GM04504 (cell line): ENCODE measurements around the gene FAM120B.

ENCODE experiments used
- DNase-seq: peaks from one replicate; pipeline ENCODE4 v3.0.0-alpha.2; 2012; ENCODE audit warnings: low read depth

The FAM120B gene

GRCh38 chr6:170357812-170358211 is 51.3 kb downstream of the FAM120B start:
- DNase-seq = no peak

GRCh38 chr6:170358496-170358895 is 51.9 kb downstream of the FAM120B start:
- DNase-seq = no peak

DNA sequence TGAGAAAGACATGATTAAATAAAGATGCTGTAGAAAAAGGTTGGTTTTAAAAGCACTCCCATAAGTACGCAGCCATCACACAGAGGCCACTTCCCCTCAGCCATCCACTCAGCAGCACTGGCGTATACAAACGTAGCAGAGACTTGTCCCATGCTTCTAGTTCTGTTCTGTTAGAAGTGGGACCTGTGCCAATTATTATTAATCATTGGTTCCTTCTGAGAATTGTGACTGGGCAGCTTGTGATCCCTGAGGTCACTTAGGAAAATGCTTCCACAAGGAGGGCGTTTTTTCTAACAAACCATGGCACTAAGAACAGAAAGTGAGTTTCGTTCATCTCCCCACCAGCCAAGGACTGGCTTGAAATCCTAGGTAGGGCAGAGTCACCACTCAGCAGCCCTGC is 53.9 kb downstream of the FAM120B start:
- no peak for DNase-seq

DNA sequence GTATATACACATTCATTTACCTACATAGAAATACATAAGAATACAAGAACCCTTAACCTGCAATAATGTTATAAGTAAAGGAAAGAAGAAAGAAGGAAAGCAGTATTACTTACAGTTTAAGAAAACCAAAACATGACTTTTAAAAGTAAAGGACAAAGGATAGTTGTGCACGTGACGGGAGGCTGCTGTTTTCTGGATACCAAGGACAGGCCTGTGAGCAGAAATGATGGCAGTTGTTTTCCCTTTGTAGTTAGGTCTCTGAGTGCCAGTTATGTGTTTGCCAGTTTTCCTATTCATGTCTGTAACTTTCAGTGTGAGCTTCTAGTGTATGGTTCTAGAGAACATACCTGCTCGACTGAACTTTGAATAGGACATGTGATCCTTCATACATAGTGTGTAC is 54.8 kb downstream of the FAM120B start:
- no peak for DNase-seq

- DNase-seq = no peak
Measured at GRCh38 chr6:170362121-170362520, 55.6 kb downstream of the FAM120B start.

GRCh38 chr6:170363255-170363654 is 56.7 kb downstream of the FAM120B start:
- no peak for DNase-seq

GRCh38 chr6:170365121-170365520 is 58.6 kb downstream of the FAM120B start:
- DNase-seq = no peak

DNA sequence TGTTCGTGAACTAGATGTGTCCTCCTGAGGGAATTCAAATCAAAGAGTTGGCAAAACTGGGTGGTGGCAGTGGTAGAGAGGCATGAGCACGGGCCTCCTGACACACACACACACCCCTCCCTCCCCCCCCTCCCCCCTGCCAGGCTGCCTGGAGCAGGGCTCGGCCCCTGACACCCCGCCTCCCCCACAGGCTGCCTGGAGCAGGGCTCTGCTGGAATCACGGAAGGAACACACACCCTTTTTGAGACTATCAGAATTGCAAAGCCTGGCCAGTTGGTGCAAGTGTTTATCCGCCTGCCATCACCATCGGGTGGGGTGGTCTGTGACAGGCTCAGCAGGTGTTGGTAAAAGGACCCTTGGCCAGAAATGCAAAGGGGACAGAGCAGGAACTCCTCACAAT is 59.0 kb downstream of the FAM120B start:
- no peak for DNase-seq

- DNase-seq = no peak
Measured at GRCh38 chr6:170366248-170366960, 59.8 kb downstream of the FAM120B start.

DNA sequence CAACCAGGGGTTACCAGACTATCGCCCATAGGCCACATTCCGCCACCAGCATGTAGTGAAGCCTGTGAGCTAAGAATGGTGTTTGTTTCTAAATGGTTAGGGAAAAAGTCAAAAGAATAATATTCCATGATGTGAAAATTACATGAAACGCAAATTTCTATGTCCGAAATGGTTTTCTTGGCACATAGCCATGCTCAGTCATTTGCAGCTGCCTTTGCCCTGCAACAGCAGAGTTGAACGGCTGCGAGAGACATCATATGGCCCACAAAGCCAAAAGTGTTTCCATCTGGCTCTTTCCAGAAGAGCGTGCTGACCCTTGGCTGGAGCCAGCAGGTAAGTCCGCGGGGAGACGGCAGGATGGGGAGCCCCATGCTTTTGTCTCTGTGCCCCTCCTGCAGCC is 60.7 kb downstream of the FAM120B start:
- DNase-seq = no peak

DNA sequence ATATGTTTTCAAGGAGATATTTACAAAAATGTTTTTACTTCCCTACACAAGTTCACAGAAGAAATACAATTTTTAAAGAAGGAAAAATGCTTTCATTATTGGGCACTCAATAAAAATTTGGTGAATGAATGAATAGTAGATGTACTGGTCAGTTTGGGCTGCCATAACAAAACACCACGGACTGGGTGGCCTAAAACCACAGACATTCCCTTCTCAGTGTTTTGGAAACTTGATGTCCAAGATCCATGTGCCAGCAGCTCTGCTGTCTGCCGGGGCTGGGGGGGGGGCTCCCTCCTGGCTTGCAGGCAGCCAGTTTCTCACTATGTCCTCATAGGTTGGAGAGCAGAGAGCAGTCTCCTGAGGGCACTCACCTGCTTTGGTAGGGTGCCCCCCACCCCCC is 62.0 kb downstream of the FAM120B start:
- no peak for DNase-seq

GRCh38 chr6:170369403-170369802 is 62.8 kb downstream of the FAM120B start:
- no peak for DNase-seq

GRCh38 chr6:170370416-170370815 is 63.9 kb downstream of the FAM120B start:
- no peak for DNase-seq

GRCh38 chr6:170371080-170371479 is 64.5 kb downstream of the FAM120B start:
- no peak for DNase-seq

- DNase-seq = no peak
Measured at GRCh38 chr6:170371588-170371987, 65.0 kb downstream of the FAM120B start.

GRCh38 chr6:170372380-170373325 is 66.1 kb downstream of the FAM120B start:
- DNase-seq = no peak

GRCh38 chr6:170374571-170375444 is 68.2 kb downstream of the FAM120B start:
- no peak for DNase-seq

GRCh38 chr6:170375661-170376060 is 69.1 kb downstream of the FAM120B start:
- DNase-seq = no peak

DNA sequence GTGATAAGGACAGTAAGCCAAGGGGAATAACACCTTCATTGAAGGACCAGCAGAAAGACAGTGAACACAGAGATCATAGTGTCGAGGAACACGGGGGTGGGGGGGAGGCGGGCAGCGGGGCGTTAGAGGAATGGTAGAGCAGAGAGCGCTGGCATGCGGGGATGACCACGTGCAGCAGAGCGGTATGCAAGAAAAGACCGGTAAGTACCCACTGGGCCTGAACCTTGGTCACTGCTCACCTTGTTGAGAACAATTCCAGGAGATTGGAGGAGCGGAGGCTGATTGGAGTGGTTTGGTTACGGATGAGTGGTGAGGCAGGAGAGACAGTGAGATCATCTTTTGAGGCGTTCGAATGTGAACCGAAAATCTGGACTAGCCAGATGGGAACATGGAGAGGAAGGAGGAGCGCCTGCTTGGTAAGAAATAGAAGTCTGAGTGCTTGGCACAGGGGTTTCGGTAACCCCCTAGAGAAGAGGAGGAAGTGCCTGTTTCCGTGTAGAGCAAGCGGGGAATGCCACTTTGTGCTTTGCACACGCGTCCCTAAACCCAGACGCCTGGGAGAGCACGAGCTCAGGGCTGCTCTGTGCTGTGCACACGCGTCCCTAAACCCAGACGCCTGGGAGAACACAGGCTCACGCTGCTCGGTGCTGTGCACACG is 70.0 kb downstream of the FAM120B start:
- DNase-seq = no peak

DNA sequence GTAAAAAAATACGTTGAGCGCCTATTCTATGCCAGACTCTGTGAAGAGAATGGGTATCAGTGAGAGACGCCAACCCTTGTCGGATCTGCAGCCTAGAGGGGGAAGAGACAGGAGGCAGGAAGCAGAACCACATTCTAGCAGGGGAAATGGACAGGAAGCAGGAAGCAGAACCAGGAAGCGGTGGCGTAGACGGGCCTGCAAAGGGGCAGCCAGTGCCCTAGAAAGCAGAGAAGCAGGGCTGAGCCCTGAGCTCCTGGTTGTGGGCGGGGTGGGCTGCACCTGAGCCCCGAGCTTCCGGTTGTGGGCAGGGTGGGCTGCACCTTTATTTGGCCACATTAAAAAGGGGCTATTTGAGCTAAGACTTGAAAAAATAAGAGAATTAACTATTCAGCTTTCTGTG is 71.9 kb downstream of the FAM120B start:
- DNase-seq = no peak

DNA sequence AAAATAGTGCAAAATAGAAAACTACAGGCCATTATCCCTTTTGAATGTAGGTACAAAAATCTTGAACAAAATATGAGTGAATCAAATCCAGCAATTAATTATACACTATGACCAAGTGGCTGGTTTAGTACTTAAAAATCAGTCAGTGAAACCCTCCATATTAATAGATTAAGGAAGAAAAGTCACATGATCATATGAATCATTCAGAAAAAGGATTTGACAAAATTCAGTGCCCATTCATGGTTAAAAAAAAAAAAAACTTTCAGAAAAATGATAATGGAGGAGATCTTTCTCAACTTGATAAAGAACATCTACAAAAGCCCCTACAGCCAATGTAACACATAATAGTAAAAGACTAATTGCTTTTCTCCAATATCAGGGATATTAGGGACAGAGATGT is 75.0 kb downstream of the FAM120B start:
- DNase-seq = no peak
